PC-9 (cell line): ENCODE measurements around the gene YEATS2. TPM values are rescaled to one million over a fixed set of nuclear protein-coding genes. Genes with fewer than 3 reads are reported as not detected.

Experiments used
- BruUV-seq: library from RNA; stranded (reverse); fragments of 400-500 nt; replicated peaks from 2 replicates; lab custom pipeline; 2021; lab: Mats Ljungman, UMichigan
- CTCF ChIA-PET: fragments of 300-600 bp; sonication (Branson Sonifier 250); formaldehyde crosslinking; loops from one replicate; lab custom pipeline; 2022; ENCODE audit warnings: antibody characterized with exemption; lab: Charles Lee
- POLR2A ChIA-PET: fragments of 300-600 bp; sonication (Branson Sonifier 250); formaldehyde crosslinking; loops from one replicate; lab custom pipeline; 2022; ENCODE audit warnings: antibody characterized with exemption; ENCODE audit not compliant: unreplicated experiment; lab: Charles Lee
- DNase-seq, 2 experiments: peaks; one replicate each; pipeline versions ENCODE4 v3.0.0 to v3.0.0-alpha.2; 2015 to 2022; ENCODE audit warnings: mixed read lengths in 1 of 2
- H2AFZ ChIP-seq: fragments of 200-600 bp; sonication (generic); 2 replicates; pipeline ENCODE4 v1.8.1; 2017; ENCODE audit warnings: antibody characterized with exemption
- H3F3A ChIP-seq: fragments of 200-600 bp; sonication (generic); 2 replicates; pipeline ENCODE4 v1.8.1; 2017; ENCODE audit warnings: antibody characterized with exemption, mild to moderate bottlenecking, low read depth; ENCODE audit not compliant: insufficient read depth
- H3K27ac ChIP-seq: fragments of 200-600 bp; sonication (generic); 2 replicates; pipeline ENCODE4 v1.6.1; 2016; ENCODE audit warnings: mixed run types
- H3K27me3 ChIP-seq: fragments of 200-600 bp; sonication (generic); 2 replicates; pipeline ENCODE4 v1.6.1; 2016; ENCODE audit warnings: low read depth, mixed run types; ENCODE audit not compliant: insufficient read depth
- H3K36me3 ChIP-seq: fragments of 200-600 bp; sonication (generic); 2 replicates; pipeline ENCODE4 v1.6.1; 2016; ENCODE audit warnings: low read depth, mixed run types
- H3K4me1 ChIP-seq: fragments of 200-600 bp; sonication (generic); replicated peaks from 2 replicates; pipeline ENCODE4 v1.6.1; 2016; ENCODE audit warnings: mixed run types; ENCODE audit not compliant: insufficient read depth
- H3K4me2 ChIP-seq: fragments of 200-600 bp; sonication (generic); 2 replicates; pipeline ENCODE4 v1.6.1; 2017; ENCODE audit warnings: mixed run types
- H3K4me3 ChIP-seq: fragments of 200-600 bp; sonication (generic); 2 replicates; pipeline ENCODE4 v1.6.1; 2016; ENCODE audit warnings: mixed run types
- H3K79me2 ChIP-seq: fragments of 200-600 bp; sonication (generic); 2 replicates; pipeline ENCODE4 v1.6.1; 2017; ENCODE audit warnings: low read depth, mixed run types
- H3K9me2 ChIP-seq: fragments of 200-600 bp; sonication (generic); 2 replicates; pipeline ENCODE4 v1.8.1; 2017; ENCODE audit warnings: mild to moderate bottlenecking; ENCODE audit not compliant: insufficient read depth
- H3K9me3 ChIP-seq: fragments of 200-600 bp; sonication (generic); 2 replicates; pipeline ENCODE4 v1.8.1; 2016; ENCODE audit warnings: low read depth; ENCODE audit not compliant: insufficient read depth
- H4K20me1 ChIP-seq: fragments of 200-600 bp; sonication (generic); 2 replicates; pipeline ENCODE4 v1.8.1; 2017; ENCODE audit not compliant: insufficient read depth
- CTCF ChIP-seq: fragments of 200-600 bp; sonication (generic); conservative IDR thresholded peaks from 2 replicates; pipeline ENCODE4 v1.6.1; 2017; ENCODE audit warnings: mixed run types, antibody characterized with exemption, mild to moderate bottlenecking, moderate library complexity
- EZH2 ChIP-seq: fragments of 200-600 bp; sonication (generic); IDR thresholded peaks from 2 replicates; pipeline ENCODE4 v1.8.0; 2017; ENCODE audit warnings: antibody characterized with exemption, low read depth
- intact Hi-C: fragments of 100-400 bp; cut with micrococcal nuclease; formaldehyde crosslinking; loops from one replicate; pipeline ENCODE4 v1.10.0; 2022; ENCODE audit not compliant: unreplicated experiment
- total RNA-seq: library from RNA; stranded (reverse); gene quantifications from 2 replicates; pipeline ENCODE4 v1.2.3, GENCODE V29; 2021

Gene YEATS2
- total RNA-seq, 1 experiment from 2014 or later: 37.2 TPM

GRCh38 chr3:183766745-183767606 lies 69.4 kb downstream of the YEATS2 start:
- no peaks in the 10 kb centered on the region for H3K79me2 ChIP-seq
- H3K27ac ChIP-seq: no peak overlapping the region
- H3K4me1 ChIP-seq: peaks cover 17% of the 10 kb centered on the region
- H3K27me3 ChIP-seq: no peaks in the 10 kb centered on the region
- no TSS peak for BruUV-seq
- H3K4me2 ChIP-seq: no peak overlapping the region
- H3K9me2 ChIP-seq: no peaks in the 10 kb centered on the region
- H4K20me1 ChIP-seq: peaks cover 4% of the 10 kb centered on the region; the same call in 1 of the 2 replicates
- peaks cover 28% of the 10 kb centered on the region for H3F3A ChIP-seq
- H3K9me3 ChIP-seq: no peaks in the 10 kb centered on the region
- H3K4me3 ChIP-seq: no peak overlapping the region
- CTCF ChIA-PET: interaction anchor here (0.7 to 1.1 kb wide), 3 partner anchors 18 to 300 kb away, joined by 4 to 8 read pairs (median 5); no protein-coding TSS in a partner anchor
- POLR2A ChIA-PET: interaction anchor here (0.6 kb wide), 1 partner anchor 671 kb away, joined by 3 read pairs; no protein-coding TSS in a partner anchor
- DNase-seq: peak; percentile 64 to 78
- intact Hi-C loops: loop anchor here (1.0 to 2.0 kb wide), 5 partner anchors 265 to 644 kb away; no protein-coding TSS in a partner anchor
- H3K36me3 ChIP-seq: peaks cover 22% of the 10 kb centered on the region; the same call in 1 of the 2 replicates
- peak; percentile 95 for TF ChIP-seq CTCF
- no peak for TF ChIP-seq EZH2
- H2AFZ ChIP-seq: no peak overlapping the region

- Histone ChIP-seq H3F3A (peaks cover 28% of the 10 kb centered on the region), H3K4me3 (no peak overlapping the region), H3K9me2 (no peaks in the 10 kb centered on the region), H3K4me2 (no peak overlapping the region), H3K9me3 (no peaks in the 10 kb centered on the region), H3K27me3 (no peaks in the 10 kb centered on the region), H4K20me1 (peaks cover 4% of the 10 kb centered on the region; the same call in 1 of the 2 replicates), H3K36me3 (peaks cover 20% of the 10 kb centered on the region; the same call in 1 of the 2 replicates), H3K4me1 (peaks cover 17% of the 10 kb centered on the region), H2AFZ (no peak overlapping the region), H3K79me2 (no peaks in the 10 kb centered on the region), H3K27ac (no peak overlapping the region)
- DNase-seq: no peak
- CTCF ChIA-PET: no interaction called here
- POLR2A ChIA-PET: no interaction called here
- TF ChIP-seq CTCF (no peak), EZH2 (no peak)
- BruUV-seq: no TSS peak
- intact Hi-C loops: no loop called here
Measured at GRCh38 chr3:183768114-183768513, 70.5 kb downstream of the YEATS2 start.

- intact Hi-C loops: no loop called here
- CTCF ChIA-PET: interaction anchor here (0.7 to 1.1 kb wide), 2 partner anchors 115 to 538 kb away, joined by 3 to 5 read pairs; no protein-coding TSS in a partner anchor
Measured at GRCh38 chr3:183769453-183769852, 71.9 kb downstream of the YEATS2 start.

More at GRCh38 chr3:183769453-183769852, 71.9 kb downstream of the YEATS2 start:
- no peak for DNase-seq
- Histone ChIP-seq H3K9me3 (no peaks in the 10 kb centered on the region), H3K79me2 (no peaks in the 10 kb centered on the region), H3K9me2 (no peaks in the 10 kb centered on the region), H3K4me3 (no peak overlapping the region), H3K36me3 (peaks cover 28% of the 10 kb centered on the region; the same call in 1 of the 2 replicates), H3K27ac (no peak overlapping the region), H3F3A (peaks cover 26% of the 10 kb centered on the region), H3K4me1 (peaks cover 16% of the 10 kb centered on the region), H2AFZ (no peak overlapping the region), H3K4me2 (no peak overlapping the region), H3K27me3 (no peaks in the 10 kb centered on the region), H4K20me1 (peaks cover 4% of the 10 kb centered on the region; the same call in 1 of the 2 replicates)
- TF ChIP-seq CTCF: no peak
- TF ChIP-seq EZH2: no peak
- BruUV-seq: no TSS peak
- POLR2A ChIA-PET: no interaction called here
